ENCODE results near the gene IGSF21. TPM values are rescaled to one million over a fixed set of nuclear protein-coding genes. Genes with fewer than 3 reads are reported as not detected.

IGSF21 gene
- polyA plus RNA-seq, 1 experiment = not detected

- no peak overlapping the region for H3K27ac ChIP-seq (ENCODE audit: low read depth, low read length)
- POLR2A ChIA-PET = no interaction called here
- peaks cover 36% of the 10 kb centered on the region for H3K9me3 ChIP-seq (ENCODE audit: control insufficient read depth, insufficient read depth, low read length)
- H3K27me3 ChIP-seq (ENCODE audit: control insufficient read depth, insufficient read depth, low read length) = no peaks in the 10 kb centered on the region
- TF ChIP-seq CTCF (IDR thresholded peaks at IDR 0.05; ENCODE audit: low read depth, low read length) = no peak
- DNase-seq (ENCODE audit: low read depth, low spot score) = no peak
- no peak overlapping the region for H3K4me3 ChIP-seq (ENCODE audit: low read depth, low read length)
- CTCF ChIA-PET = no interaction called here
Observed at GRCh38 chr1:18411820-18412641, 304.4 kb downstream of the IGSF21 start.

GRCh38 chr1:18412882-18413353 lies 305.3 kb downstream of the IGSF21 start:
- TF ChIP-seq CTCF (IDR thresholded peaks at IDR 0.05; ENCODE audit: low read depth, low read length) = no peak
- peaks cover 29% of the 10 kb centered on the region for H3K9me3 ChIP-seq (ENCODE audit: control insufficient read depth, insufficient read depth, low read length)
- ChIA-PET CTCF (no interaction called here), POLR2A (no interaction called here)
- no peaks in the 10 kb centered on the region for H3K27me3 ChIP-seq (ENCODE audit: control insufficient read depth, insufficient read depth, low read length)
- H3K27ac ChIP-seq (ENCODE audit: low read depth, low read length) = no peak overlapping the region
- DNase-seq (ENCODE audit: low read depth, low spot score) = no peak
- no peak overlapping the region for H3K4me3 ChIP-seq (ENCODE audit: low read depth, low read length)

- Histone ChIP-seq H3K4me3 (ENCODE audit: low read depth, low read length) (no peak overlapping the region), H3K27me3 (ENCODE audit: control insufficient read depth, insufficient read depth, low read length) (no peaks in the 10 kb centered on the region), H3K27ac (ENCODE audit: low read depth, low read length) (no peak overlapping the region), H3K9me3 (ENCODE audit: control insufficient read depth, insufficient read depth, low read length) (peaks cover 29% of the 10 kb centered on the region)
- POLR2A ChIA-PET = no interaction called here
- TF ChIP-seq CTCF (IDR thresholded peaks at IDR 0.05; ENCODE audit: low read depth, low read length) = no peak
- CTCF ChIA-PET = no interaction called here
- DNase-seq (ENCODE audit: low read depth, low spot score) = no peak
Observed at GRCh38 chr1:18413541-18414305, 306.1 kb downstream of the IGSF21 start.

GRCh38 chr1:18414321-18414720 lies 306.7 kb downstream of the IGSF21 start:
- POLR2A ChIA-PET = no interaction called here
- Histone ChIP-seq H3K27ac (ENCODE audit: low read depth, low read length) (no peak overlapping the region), H3K4me3 (ENCODE audit: low read depth, low read length) (no peak overlapping the region), H3K27me3 (ENCODE audit: control insufficient read depth, insufficient read depth, low read length) (no peaks in the 10 kb centered on the region), H3K9me3 (ENCODE audit: control insufficient read depth, insufficient read depth, low read length) (peaks cover 29% of the 10 kb centered on the region)
- CTCF ChIA-PET = no interaction called here
- no peak for DNase-seq (ENCODE audit: low read depth, low spot score)
- TF ChIP-seq CTCF (IDR thresholded peaks at IDR 0.05; ENCODE audit: low read depth, low read length) = no peak

- no peak for DNase-seq (ENCODE audit: low read depth, low spot score)
- H3K27ac ChIP-seq (ENCODE audit: low read depth, low read length) = no peak overlapping the region
- ChIA-PET CTCF (no interaction called here), POLR2A (no interaction called here)
- no peaks in the 10 kb centered on the region for H3K27me3 ChIP-seq (ENCODE audit: control insufficient read depth, insufficient read depth, low read length)
- no peak overlapping the region for H3K4me3 ChIP-seq (ENCODE audit: low read depth, low read length)
- no peak for TF ChIP-seq CTCF (IDR thresholded peaks at IDR 0.05; ENCODE audit: low read depth, low read length)
- peaks cover 29% of the 10 kb centered on the region for H3K9me3 ChIP-seq (ENCODE audit: control insufficient read depth, insufficient read depth, low read length)
Observed at GRCh38 chr1:18414872-18415447, 307.4 kb downstream of the IGSF21 start.
